ENCODE data around the gene TMEM221. TPM values are rescaled to one million over a fixed set of nuclear protein-coding genes. Genes with fewer than 3 reads are reported as not detected.

TMEM221 gene
- total and polyA plus RNA-seq, 2 experiments from 2014 or later = 1.0 to 2.5 TPM

GRCh38 chr19:17486545-17487240 is 38.2 kb upstream of the TMEM221 start:
- Histone ChIP-seq H4K20me1 (ENCODE audit: insufficient read depth, poor library complexity, severe bottlenecking) (no peaks in the 10 kb centered on the region), H3K4me2 (no peak overlapping the region), H3K27me3 (no peaks in the 10 kb centered on the region), H2AFZ (no peak overlapping the region), H3K4me3 (no peak overlapping the region), H3K4me1 (ENCODE audit: insufficient read depth) (peaks cover 9% of the 10 kb centered on the region), H3K36me3 (replicated peaks; ENCODE audit: insufficient read depth, low read depth) (no peaks in the 10 kb centered on the region), H3K27ac (no peak overlapping the region), H3K9me2 (replicated peaks; ENCODE audit: insufficient read depth) (no peaks in the 10 kb centered on the region), H3K79me2 (no peaks in the 10 kb centered on the region), H3K9me3 (ENCODE audit: low read depth) (no peaks in the 10 kb centered on the region)
- no peak for DNase-seq (ENCODE audit: low spot score)
- TF ChIP-seq CTCF (IDR thresholded peaks at IDR 0.05; ENCODE audit: poor library complexity) (no peak), EZH2phosphoT487 (IDR thresholded peaks at IDR 0.05; ENCODE audit: low read depth, severe bottlenecking, unreplicated experiment) (no peak), EZH2 (IDR thresholded peaks at IDR 0.05; ENCODE audit: borderline replicate concordance) (no peak)
- 98% methylated on average over 45 of the region's 58 CpGs for WGBS (ENCODE audit: low lambda C conversion rate, missing lambda C conversion rate)

GRCh38 chr19:17484520-17485185 is 36.2 kb upstream of the TMEM221 start:
- Histone ChIP-seq H4K20me1 (ENCODE audit: insufficient read depth, poor library complexity, severe bottlenecking) (no peaks in the 10 kb centered on the region), H3K79me2 (no peaks in the 10 kb centered on the region), H3K9me2 (replicated peaks; ENCODE audit: insufficient read depth) (no peaks in the 10 kb centered on the region), H3K9me3 (ENCODE audit: low read depth) (no peaks in the 10 kb centered on the region), H3K27me3 (no peaks in the 10 kb centered on the region), H3K27ac (no peak overlapping the region), H3K4me2 (no peak overlapping the region), H3K36me3 (replicated peaks; ENCODE audit: insufficient read depth, low read depth) (no peaks in the 10 kb centered on the region), H2AFZ (no peak overlapping the region), H3K4me1 (ENCODE audit: insufficient read depth) (peaks cover 9% of the 10 kb centered on the region), H3K4me3 (no peak overlapping the region)
- DNase-seq (ENCODE audit: low spot score) = no peak
- WGBS (ENCODE audit: low lambda C conversion rate, missing lambda C conversion rate) = 88% methylated on average over 6 of the region's 6 CpGs
- TF ChIP-seq EZH2phosphoT487 (IDR thresholded peaks at IDR 0.05; ENCODE audit: low read depth, severe bottlenecking, unreplicated experiment) = no peak

- DNase-seq (ENCODE audit: low spot score) = no peak
- Histone ChIP-seq H3K4me3 (no peak overlapping the region), H3K9me3 (ENCODE audit: low read depth) (no peaks in the 10 kb centered on the region), H3K4me1 (ENCODE audit: insufficient read depth) (peaks cover 7% of the 10 kb centered on the region), H3K27ac (no peak overlapping the region), H3K9me2 (replicated peaks; ENCODE audit: insufficient read depth) (no peaks in the 10 kb centered on the region), H3K27me3 (no peaks in the 10 kb centered on the region), H4K20me1 (ENCODE audit: insufficient read depth, poor library complexity, severe bottlenecking) (no peaks in the 10 kb centered on the region), H3K4me2 (no peak overlapping the region), H3K36me3 (replicated peaks; ENCODE audit: insufficient read depth, low read depth) (no peaks in the 10 kb centered on the region), H2AFZ (no peak overlapping the region), H3K79me2 (no peaks in the 10 kb centered on the region)
- WGBS (ENCODE audit: low lambda C conversion rate, missing lambda C conversion rate) = 97% methylated on average over 10 of the region's 10 CpGs
- TF ChIP-seq EZH2phosphoT487 (IDR thresholded peaks at IDR 0.05; ENCODE audit: low read depth, severe bottlenecking, unreplicated experiment) (no peak), EZH2 (IDR thresholded peaks at IDR 0.05; ENCODE audit: borderline replicate concordance) (no peak), CTCF (IDR thresholded peaks at IDR 0.05; ENCODE audit: poor library complexity) (no peak)
Measured at GRCh38 chr19:17483605-17484002, 35.1 kb upstream of the TMEM221 start.

GRCh38 chr19:17482877-17483604 is 34.6 kb upstream of the TMEM221 start:
- no peak overlapping the region for H3K27ac ChIP-seq
- H4K20me1 ChIP-seq (ENCODE audit: insufficient read depth, poor library complexity, severe bottlenecking) = no peaks in the 10 kb centered on the region
- no peak overlapping the region for H3K4me3 ChIP-seq
- no peaks in the 10 kb centered on the region for H3K9me3 ChIP-seq (ENCODE audit: low read depth)
- WGBS (ENCODE audit: low lambda C conversion rate, missing lambda C conversion rate) = 94% methylated on average over 3 of the region's 3 CpGs
- H2AFZ ChIP-seq = no peak overlapping the region
- no peaks in the 10 kb centered on the region for H3K79me2 ChIP-seq
- peaks cover under 1% of the 10 kb centered on the region for H3K4me1 ChIP-seq (ENCODE audit: insufficient read depth)
- H3K27me3 ChIP-seq = no peaks in the 10 kb centered on the region
- no peak for DNase-seq (ENCODE audit: low spot score)
- no peak overlapping the region for H3K4me2 ChIP-seq
- TF ChIP-seq EZH2phosphoT487 (IDR thresholded peaks at IDR 0.05; ENCODE audit: low read depth, severe bottlenecking, unreplicated experiment) (no peak), EZH2 (IDR thresholded peaks at IDR 0.05; ENCODE audit: borderline replicate concordance) (no peak), CTCF (IDR thresholded peaks at IDR 0.05; ENCODE audit: poor library complexity) (no peak)
- H3K9me2 ChIP-seq (replicated peaks; ENCODE audit: insufficient read depth) = no peaks in the 10 kb centered on the region
- H3K36me3 ChIP-seq (replicated peaks; ENCODE audit: insufficient read depth, low read depth) = no peaks in the 10 kb centered on the region
